ENCODE results near the gene TRABD2A.

Gene TRABD2A

GRCh38 chr2:84904717-84905174, 23.9 kb upstream of the TRABD2A start:
- in situ Hi-C loops (cut with MboI; ENCODE audit: low pct_unique_long_range_greater_than_20kb, low sequenced_read_pairs, unreplicated experiment): loop anchor here (25.0 kb wide), 1 partner anchor 383 kb away; no protein-coding TSS in a partner anchor
- DNase-seq (ENCODE audit: low spot score): no peak

GRCh38 chr2:84904151-84904550, 23.3 kb upstream of the TRABD2A start:
- in situ Hi-C loops (cut with MboI; ENCODE audit: low pct_unique_long_range_greater_than_20kb, low sequenced_read_pairs, unreplicated experiment): loop anchor here (25.0 kb wide), 1 partner anchor 383 kb away; no protein-coding TSS in a partner anchor
- TF ChIP-seq CTCF (IDR thresholded peaks at IDR 0.05; ENCODE audit: extremely low read depth, insufficient read depth, missing control alignments): no peak
- DNase-seq (ENCODE audit: low spot score): no peak

More at GRCh38 chr2:84904717-84905174, 23.9 kb upstream of the TRABD2A start:
- TF ChIP-seq CTCF (IDR thresholded peaks at IDR 0.05; ENCODE audit: extremely low read depth, insufficient read depth, missing control alignments): no peak

- no peak for TF ChIP-seq CTCF (IDR thresholded peaks at IDR 0.05; ENCODE audit: extremely low read depth, insufficient read depth, missing control alignments)
Measured at GRCh38 chr2:84902526-84902925, 21.6 kb upstream of the TRABD2A start.

GRCh38 chr2:84901593-84902120, 20.8 kb upstream of the TRABD2A start:
- no peak for TF ChIP-seq CTCF (IDR thresholded peaks at IDR 0.05; ENCODE audit: extremely low read depth, insufficient read depth, missing control alignments)
- in situ Hi-C loops (cut with MboI; ENCODE audit: low pct_unique_long_range_greater_than_20kb, low sequenced_read_pairs, unreplicated experiment): loop anchor here (25.0 kb wide), 1 partner anchor 386 kb away; no protein-coding TSS in a partner anchor

More at GRCh38 chr2:84902526-84902925, 21.6 kb upstream of the TRABD2A start:
- DNase-seq (ENCODE audit: low spot score): no peak
- in situ Hi-C loops (cut with MboI; ENCODE audit: low pct_unique_long_range_greater_than_20kb, low sequenced_read_pairs, unreplicated experiment): loop anchor here (25.0 kb wide), 1 partner anchor 385 kb away; no protein-coding TSS in a partner anchor

GRCh38 chr2:84900971-84901370, 20.1 kb upstream of the TRABD2A start:
- in situ Hi-C loops (cut with MboI; ENCODE audit: low pct_unique_long_range_greater_than_20kb, low sequenced_read_pairs, unreplicated experiment): loop anchor here (25.0 kb wide), 1 partner anchor 386 kb away; no protein-coding TSS in a partner anchor
- TF ChIP-seq CTCF (IDR thresholded peaks at IDR 0.05; ENCODE audit: extremely low read depth, insufficient read depth, missing control alignments): no peak
- DNase-seq (ENCODE audit: low spot score): no peak

More at GRCh38 chr2:84901593-84902120, 20.8 kb upstream of the TRABD2A start:
- no peak for DNase-seq (ENCODE audit: low spot score)

- TF ChIP-seq CTCF (IDR thresholded peaks at IDR 0.05; ENCODE audit: extremely low read depth, insufficient read depth, missing control alignments): no peak
- in situ Hi-C loops (cut with MboI; ENCODE audit: low pct_unique_long_range_greater_than_20kb, low sequenced_read_pairs, unreplicated experiment): loop anchor here (25.0 kb wide), 1 partner anchor 388 kb away; no protein-coding TSS in a partner anchor
- no peak for DNase-seq (ENCODE audit: low spot score)
Measured at GRCh38 chr2:84899304-84900204, 18.7 kb upstream of the TRABD2A start.

All from GM13977 (cell line).